ENCODE data around the gene DACT2.

DACT2 gene

DNA sequence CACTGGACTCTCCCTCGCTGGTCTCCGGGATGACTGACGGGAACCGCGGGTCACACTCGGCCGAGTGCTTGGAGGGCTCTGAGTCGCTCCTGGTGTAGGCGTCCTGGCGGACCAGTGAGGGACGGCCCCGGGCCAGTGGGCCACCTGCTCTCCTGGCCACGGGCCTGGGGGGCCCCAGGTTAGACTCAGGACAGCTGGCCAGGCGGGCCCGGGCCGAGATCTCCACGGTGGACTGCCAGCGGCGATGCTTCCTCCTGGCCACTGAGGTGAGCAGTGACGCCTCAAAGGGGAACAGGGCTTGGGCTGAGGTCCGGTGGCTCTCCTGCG, 11.9 kb downstream of the DACT2 start:
- no peak overlapping the region for H3K27ac ChIP-seq
- H3K4me3 ChIP-seq, result no peak overlapping the region

- Histone ChIP-seq H3K4me3 (no peak overlapping the region), H3K27ac (no peak overlapping the region)
These were observed 12.4 kb downstream of the DACT2 start for GRCh38 chr6:168307015-168307694.

- no peak overlapping the region for H3K27ac ChIP-seq
- no peak overlapping the region for H3K4me3 ChIP-seq
These were observed 13.7 kb downstream of the DACT2 start for GRCh38 chr6:168305863-168306262.

- H3K4me3 ChIP-seq, result no peak overlapping the region
- no peak overlapping the region for H3K27ac ChIP-seq
These were observed 14.4 kb downstream of the DACT2 start for GRCh38 chr6:168305096-168305749.

DNA sequence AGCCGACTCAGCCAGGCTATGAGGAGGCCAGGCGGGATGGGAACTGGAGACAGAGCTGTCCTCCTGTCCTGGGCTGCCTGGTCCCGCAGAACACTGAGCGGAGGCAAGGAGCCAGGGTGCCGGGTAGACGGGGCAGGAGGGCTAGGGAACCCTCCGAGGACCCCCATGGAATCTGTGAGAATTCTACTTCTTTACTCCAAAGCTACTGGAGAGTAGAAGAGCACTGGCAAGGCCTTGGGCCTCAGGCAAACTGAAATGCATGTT, 14.9 kb downstream of the DACT2 start:
- Histone ChIP-seq H3K27ac (no peak overlapping the region), H3K4me3 (no peak overlapping the region)

DNA sequence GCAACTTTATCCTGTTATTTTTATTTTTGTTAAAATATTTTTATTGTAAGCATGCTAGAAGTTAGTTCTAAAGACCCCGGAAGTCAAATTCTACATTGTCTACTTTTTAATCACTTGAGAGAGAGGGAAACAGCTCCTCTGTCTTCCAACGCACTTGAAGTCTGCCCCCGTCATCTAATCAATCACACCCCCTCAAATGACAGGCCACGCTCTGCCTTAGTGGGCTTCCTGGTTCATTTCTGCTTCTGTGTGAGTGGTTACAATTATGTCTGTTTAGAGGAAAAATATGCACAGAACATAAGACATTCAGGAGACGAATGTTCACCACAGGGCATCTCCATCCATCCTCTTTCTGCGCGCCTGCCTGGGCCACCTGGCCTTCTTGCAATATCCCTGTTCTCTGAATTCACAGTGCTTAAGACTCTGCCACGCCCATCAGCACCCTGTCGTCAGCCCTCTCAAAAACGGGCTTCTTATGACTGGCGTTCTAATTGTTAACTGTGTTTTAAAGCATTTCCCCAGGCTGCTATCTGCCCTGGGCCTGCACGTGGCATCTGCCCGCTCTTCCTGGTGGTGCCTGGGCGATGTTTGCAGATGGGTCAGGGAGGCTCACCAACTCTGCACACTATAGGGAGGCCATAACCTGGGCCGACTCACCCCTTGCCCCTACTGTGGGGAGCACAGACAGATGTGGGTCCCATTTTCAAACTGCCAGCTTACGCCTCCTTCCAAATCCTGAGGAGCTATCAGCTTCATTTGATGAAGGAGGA, 15.4 kb downstream of the DACT2 start:
- no peak overlapping the region for H3K27ac ChIP-seq

DNA sequence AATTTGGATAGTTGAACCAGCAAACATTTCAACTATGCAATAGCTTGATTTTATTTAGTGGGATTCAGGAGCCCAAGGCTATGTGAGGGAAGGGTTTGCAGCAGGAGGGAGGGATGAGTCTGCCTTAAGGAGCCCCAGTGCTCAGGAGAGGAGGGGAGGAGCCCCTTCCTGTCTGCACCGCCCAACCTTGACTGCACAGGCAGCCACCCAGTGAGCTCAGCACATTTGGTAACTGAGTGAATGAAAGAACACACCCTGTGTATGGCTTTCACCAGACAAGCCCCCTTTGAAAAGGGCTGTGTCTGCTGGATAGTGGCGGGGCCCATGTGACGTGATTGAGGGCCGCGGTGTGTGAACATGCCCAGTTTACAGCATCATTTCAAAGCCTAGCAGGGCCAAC, 17.0 kb downstream of the DACT2 start:
- no peak overlapping the region for H3K4me3 ChIP-seq
- no peak overlapping the region for H3K27ac ChIP-seq

More for the DNA sequence above, 15.4 kb downstream of the DACT2 start:
- no peak overlapping the region for H3K4me3 ChIP-seq

DNA sequence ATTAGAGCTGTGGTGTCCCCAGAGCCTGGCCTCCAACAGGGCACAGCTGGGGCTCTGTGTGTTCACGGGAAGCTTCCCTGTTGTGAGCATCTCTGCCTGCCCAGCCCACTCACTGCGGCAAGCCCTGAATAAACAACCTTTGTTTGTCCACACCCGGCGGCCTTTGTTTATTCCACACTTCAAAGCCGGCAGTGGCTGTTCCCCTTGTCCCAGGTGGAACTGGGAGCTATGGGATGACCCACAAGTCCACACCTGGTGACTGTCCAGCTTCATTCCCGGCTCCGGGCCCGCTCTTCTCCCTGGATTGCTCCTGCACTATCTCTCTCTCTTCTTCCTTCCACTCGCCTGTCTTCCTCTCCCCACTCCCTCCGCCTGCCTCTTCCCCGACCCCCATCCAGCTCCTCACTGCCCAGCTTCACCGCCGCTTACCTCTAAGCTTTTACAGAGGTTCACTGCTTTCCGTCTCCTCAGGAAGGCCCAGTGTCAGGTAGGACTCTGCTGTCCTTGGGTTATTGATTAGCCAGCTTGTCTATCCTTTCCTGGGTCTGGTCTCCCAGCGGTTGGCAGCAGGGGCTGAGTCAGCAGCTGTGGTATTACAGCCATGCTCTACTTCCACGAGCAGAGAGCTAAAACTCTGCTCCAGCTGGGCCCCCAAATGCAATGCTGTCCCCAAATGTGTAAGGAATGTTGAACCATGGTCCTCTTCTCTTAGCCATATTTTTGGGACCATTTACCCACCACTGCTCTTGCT, 17.8 kb downstream of the DACT2 start:
- Histone ChIP-seq H3K27ac (no peak overlapping the region), H3K4me3 (no peak overlapping the region)

DNA sequence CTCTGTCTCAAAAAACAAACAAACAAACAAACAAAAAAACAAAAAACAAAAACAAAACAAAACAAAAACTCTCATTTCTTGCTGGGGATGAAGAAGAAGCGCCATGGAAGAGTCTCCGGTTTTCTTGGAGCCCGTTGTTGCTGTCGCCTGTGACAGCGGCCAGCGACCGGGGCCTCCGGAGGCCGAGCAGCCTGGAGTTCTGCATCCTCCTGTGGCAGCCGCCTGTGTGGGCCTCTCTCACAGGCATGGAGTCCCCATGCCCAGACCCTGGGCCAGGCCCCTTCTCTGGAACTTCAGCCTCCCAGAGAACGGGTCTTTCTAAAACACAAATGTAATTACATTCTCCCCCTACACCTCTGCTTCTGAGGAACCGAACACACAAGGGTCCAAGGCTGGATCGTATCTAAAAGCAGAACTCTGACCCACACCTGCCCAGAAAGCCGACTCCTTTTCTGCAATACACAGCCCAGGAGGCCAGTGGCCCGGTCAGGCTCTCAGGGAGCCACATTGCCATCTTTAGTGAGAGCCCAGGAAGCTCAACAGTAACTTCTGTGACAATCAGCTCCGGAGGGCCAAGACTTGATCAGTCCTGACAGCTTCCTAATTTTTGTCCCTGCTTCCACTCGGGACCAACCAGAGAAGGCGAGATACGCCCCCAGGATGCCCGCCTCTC, 18.5 kb downstream of the DACT2 start:
- Histone ChIP-seq H3K27ac (no peak overlapping the region), H3K4me3 (no peak overlapping the region)

DNA sequence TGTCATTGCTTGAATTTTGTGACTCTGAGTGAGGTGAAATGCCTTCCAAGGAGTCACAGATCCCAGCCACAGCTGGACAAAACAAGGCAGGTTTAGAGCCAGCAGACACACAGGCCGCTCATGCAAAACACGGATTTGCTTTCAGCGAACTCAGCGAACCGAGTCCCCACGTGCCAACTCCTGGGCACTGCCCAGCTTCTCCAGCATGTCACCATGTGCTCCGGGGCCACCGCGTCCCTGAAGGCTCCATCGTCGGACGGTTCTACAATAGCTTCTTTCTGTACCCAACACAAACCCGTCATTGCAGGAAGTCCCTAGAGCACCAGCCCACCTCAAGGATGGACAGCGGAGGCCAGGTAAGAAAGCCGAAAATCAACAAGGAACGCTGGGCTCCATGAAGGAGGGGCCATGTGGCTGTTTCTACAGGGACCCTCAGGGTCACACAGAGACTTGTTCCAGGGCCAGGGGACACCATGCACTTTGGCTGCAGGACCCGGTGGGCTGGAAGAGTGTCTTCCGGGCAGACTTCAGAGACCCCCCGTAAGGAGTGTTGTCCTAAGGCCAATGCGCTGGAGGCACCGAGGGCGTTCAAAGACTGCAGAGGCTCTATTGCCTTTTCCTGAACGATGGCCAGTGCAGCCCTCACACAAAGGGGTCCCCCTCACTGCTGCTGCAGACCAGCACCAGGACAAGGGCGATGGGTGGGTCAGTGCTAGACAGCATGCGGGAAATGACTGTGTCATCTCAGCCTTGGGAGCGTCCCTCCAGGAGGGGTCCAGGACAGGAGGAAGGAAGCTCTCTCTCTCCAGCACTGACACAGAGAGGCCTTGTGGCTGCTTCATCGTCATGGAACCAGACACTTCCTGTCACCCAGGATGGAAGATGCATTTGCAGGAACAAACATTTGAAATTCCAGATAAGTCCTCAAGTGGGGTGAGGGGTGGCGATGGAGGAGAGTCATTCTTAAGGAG, 19.8 kb downstream of the DACT2 start:
- no peak overlapping the region for H3K27ac ChIP-seq
- H3K4me3 ChIP-seq, result no peak overlapping the region

DNA sequence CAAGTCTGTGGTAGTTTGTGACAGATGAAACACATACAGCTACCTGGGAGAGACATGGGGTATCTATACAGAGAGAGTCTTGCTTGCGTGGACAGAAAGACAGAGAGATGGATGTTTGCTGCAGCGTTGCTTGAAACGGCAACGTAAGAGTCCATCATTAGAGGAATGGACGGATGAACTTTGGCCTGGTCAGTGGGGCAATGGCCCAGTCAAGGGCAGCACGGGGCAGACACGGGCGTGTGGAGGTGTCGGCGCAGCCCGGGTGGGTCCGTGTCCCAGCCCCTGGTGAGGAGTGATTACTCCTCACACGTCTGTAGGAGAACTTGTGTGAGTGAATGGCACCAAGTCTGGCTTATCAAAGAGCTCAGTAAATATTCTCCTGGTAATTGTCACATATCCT, 21.9 kb downstream of the DACT2 start:
- H3K27ac ChIP-seq, result no peak overlapping the region
- H3K4me3 ChIP-seq, result no peak overlapping the region

DNA sequence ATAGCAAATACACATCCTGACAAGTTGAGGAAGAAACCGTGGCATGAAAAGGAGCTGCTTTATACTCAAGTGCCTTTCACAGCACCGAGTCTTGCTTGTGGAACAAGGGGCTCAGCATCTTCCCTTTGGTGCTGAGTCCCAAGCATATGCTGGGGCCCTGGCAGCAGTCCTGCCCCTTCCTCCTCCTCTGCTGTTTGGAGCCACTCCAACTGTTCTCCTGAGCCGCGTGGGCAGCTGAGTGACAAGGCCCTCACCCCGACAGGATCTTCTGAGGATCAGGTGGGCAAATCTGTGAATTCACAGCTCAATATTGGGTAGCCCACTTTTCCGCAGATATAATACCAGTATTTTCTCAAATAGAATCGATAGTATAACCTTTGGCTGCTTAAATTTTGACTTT, 24.7 kb downstream of the DACT2 start:
- Histone ChIP-seq H3K27ac (no peak overlapping the region), H3K4me3 (no peak overlapping the region)

DNA sequence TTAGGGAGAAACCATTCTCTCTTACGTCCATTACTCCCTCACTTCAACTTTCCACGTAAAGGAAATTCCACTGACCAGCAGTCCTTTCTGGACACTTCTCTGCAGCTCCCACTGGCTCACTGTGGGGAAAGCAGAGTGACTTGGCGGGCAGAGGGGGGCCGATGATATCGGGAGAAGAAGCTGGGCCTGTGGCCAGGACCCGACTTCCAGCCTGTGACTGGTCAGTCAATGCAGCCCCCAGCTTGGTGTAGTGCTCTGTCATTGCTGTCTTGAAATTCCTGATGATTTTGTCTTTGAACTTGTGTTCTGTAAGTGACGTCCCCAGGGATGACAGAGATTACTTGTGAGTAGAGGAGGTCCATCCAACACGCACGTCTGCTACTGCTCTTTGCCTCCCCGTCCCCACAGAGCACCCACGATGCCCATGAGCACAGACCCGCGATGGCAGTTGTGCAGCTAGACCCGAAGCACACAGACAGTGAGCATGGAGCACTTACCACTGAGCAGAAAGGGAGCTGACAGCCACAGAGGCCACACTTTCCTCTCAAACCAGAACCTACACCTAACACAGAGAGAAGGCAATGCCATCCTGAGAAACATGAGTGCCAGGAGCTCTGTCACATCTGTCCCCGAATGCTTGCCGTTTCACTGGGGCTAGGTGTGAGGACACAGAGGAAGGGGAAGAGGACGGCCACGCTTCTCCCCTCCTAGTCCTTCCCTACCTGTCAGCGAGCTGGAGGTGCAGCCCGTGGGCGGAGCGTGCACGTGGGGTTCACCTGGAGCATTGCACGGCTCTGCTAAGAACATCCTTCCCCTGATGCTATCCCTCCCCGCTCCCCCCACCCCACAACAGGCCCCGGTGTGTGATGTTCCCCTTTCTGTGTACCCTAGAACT, 25.7 kb downstream of the DACT2 start:
- H3K4me3 ChIP-seq, result no peak overlapping the region
- no peak overlapping the region for H3K27ac ChIP-seq

DNA sequence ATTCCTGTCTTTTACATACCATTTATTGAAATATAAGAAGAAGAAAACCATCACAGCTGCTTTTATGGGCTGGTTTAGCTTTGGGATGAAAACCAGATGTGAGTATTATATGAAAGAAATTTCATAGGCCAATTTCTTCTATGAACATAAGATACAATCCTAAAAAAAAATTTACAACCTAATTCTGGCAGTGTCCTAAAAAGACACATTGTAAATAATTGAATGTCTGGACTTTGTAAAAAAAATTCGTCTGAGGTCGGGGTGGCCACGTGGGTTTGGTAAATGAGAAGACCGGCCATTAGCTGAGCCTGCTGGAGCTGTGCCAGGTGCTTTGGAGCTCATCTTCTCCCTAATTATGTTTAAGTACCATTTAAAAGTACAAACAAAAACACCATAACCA, 26.8 kb downstream of the DACT2 start:
- Histone ChIP-seq H3K27ac (no peak overlapping the region), H3K4me3 (no peak overlapping the region)

GRCh38 chr6:168291450-168291849, 28.1 kb downstream of the DACT2 start:
- H3K4me3 ChIP-seq, result no peak overlapping the region
- H3K27ac ChIP-seq, result no peak overlapping the region

DNA sequence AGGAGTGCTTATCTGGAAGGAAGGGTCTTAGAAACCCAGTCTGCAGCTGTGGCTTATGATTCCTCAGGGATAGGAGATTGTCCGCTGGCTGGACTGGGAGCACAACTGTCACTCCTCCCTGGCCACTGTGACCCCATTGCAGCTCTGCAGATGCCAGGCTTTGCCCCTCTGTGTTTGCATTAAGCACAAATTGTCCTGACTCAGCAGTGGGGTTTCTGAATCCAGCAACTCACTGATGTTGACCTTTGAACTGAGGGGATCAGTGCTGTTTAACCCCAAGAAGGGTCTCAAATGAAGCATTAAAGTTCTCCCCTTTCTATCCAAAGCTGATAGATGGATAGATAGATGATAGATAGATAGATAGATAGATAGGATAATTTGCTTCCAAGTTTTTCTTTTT, 29.5 kb downstream of the DACT2 start:
- no peak overlapping the region for H3K27ac ChIP-seq
- H3K4me3 ChIP-seq, result no peak overlapping the region

DNA sequence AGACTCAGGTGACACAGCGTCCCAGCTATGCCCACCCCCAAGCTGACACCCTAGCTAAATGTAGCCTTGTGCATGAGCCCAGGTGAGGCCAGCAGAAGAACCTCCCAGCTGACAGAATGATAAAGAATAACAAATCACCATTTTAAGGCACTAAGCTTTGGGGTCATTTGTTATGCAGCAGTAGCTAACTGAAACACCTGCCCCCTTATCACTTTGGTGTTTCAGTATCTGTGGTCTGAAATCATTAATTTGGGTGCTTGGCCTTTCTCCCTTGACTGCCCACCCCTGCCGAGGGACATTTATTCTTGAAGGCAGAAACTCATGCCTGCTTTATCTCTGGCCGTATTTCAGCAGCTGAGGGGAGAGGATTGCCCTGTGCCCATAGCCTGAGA, 30.0 kb downstream of the DACT2 start:
- Histone ChIP-seq H3K4me3 (no peak overlapping the region), H3K27ac (no peak overlapping the region)
